Stimulated activated CD4-positive, alpha-beta T cell treated with anti-CD3 and anti-CD28 coated beads, TNF-alpha, amount 100 ng/mL, for 24 hours (primary cell): ENCODE measurements around the gene REXO2.

ENCODE experiments used
- DNase-seq, 3 experiments: peaks; one replicate each; pipeline ENCODE4 v3.0.0-alpha.2; 2020; ENCODE audit warnings: low read depth in 3 of 3

The REXO2 gene

DNA sequence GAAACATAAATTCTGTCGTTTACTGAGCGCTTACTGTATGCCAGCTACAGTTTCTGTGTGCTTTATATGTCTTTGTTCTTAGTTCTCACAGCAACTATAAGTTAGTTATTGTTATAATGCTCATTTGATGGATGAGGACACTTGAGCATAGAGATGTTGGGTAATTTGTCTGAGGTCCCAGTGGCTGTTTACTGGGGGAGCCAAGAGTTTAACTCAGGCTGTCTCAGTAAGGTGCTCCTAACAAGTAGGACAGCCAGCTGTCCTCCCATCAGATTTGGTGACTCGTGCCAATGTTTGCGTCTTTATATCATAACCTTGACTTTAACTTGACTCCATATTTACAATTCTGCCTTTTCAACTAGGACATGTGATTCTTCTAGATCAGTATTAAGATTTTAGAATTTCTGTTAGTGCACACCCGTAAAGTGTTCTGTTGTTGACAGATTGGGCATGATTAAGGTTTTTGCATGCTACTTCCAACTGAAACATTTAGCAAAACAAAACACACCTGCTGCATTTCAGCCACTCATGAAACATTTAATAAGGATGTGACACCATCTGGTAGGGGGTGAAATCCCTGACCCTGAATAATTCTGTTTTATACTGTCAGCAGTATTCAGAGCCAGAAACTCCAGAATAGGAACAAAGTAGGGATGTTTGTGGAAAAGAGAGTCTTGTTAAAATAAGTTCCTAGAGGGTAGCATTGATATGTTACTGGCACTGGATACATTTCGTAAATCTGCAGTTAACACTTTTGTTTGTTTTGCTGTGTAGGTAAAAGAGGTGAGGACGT lies 1.9 kb downstream of the REXO2 start:
- no peak for DNase-seq

DNA sequence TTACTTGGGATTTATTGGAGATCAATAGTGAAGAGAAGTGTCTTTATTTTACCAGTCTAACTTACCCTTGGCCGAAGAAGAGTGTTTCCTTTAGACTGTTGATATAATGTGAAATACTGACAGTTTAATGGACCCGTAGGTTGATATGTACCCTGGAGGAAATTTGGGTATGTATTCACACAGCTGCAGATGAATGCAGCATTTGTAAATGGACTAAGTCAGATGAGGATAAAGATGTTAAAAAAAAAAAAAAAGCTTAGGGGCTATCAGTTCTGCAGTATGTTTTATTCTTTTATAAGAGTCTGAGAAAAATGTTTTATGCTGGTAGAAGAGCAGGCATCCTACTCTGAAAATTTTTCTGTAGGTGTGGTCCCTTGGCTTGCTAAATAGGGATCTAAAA lies 2.7 kb downstream of the REXO2 start:
- DNase-seq = no peak

DNA sequence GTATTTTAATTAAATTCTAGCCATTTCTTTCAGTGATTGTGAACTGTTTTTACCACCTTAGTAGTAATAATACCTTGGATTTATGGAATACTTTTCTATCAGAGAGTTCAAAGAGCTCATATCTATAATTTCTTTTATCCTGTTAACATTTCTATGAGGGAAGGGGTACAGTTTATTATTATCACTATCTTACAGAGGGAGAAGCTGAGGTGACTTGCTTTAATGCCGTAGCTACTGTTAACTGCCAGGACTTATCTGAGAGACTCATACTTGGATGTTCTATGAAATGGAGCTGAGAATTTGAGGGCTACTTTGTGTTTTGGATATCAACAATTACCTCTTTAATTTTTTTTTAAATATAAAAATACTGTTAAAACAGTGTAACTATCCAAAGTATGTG lies 3.3 kb downstream of the REXO2 start:
- no peak for DNase-seq

DNA sequence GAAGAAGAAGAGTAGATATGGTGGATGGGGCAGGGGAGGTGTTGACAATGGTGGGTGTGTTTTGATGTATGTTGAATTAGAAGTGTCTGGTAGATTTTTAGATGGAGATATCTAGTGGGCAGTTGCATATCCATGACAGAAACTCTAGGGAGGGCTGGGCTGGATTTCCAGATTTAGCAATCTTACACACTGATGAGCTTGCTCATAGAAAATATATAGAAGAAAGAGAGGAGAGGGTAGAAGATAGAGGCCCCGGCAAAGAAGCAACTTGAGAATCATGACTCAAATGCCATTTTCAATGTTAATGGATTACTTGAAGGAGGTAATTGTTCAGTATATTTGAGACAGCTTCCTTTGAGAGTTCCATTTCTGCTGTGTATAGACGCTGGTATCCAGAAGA lies 8.2 kb downstream of the REXO2 start:
- no peak for DNase-seq

DNA sequence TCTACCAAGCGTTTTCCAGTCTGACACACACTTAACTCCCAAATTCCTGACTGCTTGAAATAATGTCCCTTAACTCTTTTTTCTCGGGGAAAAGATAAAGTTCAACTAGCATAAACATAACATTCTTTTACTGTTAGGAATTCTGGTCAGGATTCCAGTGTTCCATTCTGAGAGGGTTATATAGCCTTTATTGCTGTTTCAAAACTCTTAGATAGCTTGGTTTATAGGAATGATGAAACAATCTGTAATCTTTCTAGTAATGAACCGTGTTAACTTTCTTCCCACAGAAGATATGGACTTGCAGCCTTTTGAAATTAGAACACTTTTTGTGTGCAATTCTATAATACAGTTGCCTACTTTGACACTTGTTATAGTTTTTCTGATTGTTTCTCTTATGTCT lies 8.6 kb downstream of the REXO2 start:
- no peak for DNase-seq

DNA sequence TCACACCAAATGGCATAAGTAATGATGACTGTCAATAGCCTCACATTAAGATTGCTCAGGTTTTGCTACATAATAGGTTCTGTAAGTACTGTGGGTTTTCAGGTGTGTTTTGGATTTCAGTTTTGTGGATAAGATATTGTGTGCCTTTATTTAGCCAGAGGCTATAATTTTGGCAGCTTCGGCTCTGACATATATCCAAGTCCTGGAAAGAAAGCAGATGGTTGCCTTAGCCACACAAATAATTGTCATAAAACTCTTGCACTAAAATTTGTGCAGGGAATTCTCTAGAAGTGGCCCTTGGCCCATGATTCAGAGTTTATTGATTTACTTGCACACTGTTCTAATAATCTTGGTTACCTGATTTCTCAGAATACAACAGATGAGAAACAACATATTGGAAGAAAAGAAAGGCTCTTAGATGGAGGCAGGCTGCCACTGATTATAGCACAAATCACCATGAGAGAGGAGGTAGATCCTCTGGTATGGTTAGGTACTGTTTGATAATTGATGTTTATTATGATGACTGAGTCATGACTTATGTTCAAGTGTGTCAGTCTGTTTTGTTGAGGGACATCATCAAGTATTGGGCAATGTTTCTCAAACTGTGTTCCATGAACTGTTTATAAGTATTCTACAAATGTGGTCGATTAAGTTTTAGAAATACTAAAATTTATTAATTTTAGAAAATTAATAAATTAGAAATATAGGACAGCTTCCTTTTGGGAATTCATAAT lies 9.6 kb downstream of the REXO2 start:
- no peak for DNase-seq

DNA sequence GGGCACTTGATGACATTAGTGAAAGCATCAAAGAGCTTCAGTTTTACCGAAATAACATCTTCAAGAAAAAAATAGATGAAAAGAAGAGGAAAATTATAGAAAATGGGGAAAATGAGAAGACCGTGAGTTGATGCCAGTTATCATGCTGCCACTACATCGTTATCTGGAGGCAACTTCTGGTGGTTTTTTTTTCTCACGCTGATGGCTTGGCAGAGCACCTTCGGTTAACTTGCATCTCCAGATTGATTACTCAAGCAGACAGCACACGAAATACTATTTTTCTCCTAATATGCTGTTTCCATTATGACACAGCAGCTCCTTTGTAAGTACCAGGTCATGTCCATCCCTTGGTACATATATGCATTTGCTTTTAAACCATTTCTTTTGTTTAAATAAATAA lies 10.6 kb downstream of the REXO2 start:
- DNase-seq = no peak

DNA sequence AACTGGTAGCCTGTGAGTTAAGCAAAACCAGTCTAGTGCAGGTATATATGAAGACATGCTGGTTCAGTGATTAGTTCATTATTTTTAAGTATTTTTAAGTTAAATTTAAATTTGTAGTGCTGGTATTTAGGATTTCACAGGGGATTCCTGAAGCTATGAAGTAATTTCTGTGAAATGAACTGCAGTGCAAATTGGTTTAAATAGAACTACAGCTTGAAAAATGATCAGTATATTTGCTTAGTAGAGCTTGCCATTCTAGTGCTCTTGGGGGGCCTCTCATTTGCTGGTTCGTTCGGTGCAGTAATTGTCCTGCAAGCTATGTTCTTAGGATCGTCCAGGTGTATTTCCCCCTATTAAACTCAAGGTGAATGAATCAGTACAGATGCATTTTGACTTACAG lies 13.1 kb downstream of the REXO2 start:
- no peak for DNase-seq

DNA sequence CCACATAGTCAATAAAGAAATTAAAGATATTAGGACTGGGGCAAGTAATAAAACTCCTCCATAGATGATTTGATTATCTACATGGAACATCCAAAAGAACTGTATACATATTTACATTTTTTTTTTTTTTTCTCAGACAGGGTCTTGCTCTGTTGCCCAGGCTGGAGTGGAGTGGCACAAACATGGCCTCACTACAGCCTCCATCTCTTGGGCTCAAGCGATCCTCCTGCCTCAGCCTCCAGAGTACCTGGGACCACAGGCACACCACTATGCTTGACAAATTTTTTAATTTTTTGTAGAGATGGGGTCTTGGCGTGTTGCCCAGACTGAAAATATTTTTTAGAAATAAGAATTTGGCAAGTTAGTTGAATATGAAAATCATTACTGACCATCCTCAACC lies 24.7 kb downstream of the REXO2 start:
- no peak for DNase-seq

DNA sequence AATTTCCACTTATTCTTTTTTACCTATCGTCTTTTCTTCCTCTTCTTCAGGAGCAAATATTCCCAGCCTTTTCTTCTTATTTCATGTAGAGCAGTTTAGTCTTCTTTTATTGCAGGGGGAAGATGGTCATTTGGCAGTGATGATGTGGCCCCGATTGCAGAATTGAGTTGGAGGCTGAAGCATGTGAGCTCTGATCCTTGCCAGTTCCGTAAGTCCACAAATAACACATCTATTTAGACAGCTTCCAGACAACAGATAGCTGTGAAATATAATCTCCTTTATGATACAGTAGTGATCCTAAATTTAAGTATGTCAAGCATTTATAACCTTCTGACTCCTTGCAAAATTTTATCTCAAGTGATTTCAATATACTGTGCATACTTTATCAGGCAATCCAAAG lies 27.5 kb downstream of the REXO2 start:
- no peak for DNase-seq

DNA sequence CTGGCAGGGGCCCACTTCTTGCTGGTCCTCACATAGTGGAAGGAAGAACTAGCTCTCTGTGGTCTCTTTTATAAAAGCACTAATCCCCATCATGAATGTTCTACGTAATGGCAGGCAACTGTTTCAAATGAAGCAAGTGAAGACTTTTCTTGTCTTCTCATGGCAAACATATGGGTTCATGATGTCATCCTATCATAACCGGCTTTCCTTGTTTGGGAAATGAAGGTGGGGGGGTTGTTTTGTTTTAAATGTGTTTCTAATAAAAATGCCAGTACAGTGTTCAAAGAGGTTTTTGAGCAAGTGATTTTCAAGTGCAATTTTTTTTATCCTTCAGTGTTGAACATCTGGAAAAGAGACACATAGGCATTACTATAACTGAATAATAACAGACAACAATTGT lies 33.4 kb downstream of the REXO2 start:
- no peak for DNase-seq

DNA sequence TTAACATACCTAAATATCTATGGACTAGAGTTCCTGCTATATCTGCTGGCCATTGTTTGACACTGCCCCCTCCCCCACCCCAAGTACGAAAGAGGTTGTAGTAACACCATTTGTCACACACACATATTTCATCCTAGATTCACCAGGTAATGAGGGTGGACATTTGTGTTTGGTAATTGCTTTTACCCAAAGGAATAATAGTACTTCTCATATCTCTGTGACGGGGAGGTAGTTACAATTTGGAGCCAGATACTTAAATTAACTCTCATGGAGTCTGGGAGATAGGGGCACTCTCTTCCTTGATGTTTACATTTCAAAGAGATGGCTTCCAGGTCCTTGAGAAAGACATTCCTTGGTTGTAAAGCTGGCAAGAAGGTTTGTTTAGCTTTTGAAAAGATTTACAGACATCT lies 38.7 kb downstream of the REXO2 start:
- DNase-seq = no peak

DNA sequence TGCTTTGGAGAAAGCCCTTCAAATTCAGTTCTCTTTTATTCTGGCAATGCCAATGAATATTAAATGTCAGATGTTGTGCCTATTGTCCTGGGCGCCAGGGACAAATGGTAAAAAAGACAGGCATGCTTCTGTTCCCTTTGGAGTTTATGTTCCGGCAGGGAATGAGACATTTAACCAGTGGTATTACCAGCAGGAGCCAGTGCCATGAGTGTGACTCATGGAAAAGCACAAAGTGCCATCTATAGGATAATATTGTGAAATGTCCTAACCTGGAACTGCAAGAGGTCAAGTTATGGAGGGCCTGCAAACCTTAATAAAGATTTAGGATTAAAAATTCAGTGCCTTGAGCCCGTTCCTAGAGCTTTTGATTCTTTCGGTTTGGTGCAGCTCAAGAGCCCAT lies 39.5 kb downstream of the REXO2 start:
- DNase-seq = no peak

DNA sequence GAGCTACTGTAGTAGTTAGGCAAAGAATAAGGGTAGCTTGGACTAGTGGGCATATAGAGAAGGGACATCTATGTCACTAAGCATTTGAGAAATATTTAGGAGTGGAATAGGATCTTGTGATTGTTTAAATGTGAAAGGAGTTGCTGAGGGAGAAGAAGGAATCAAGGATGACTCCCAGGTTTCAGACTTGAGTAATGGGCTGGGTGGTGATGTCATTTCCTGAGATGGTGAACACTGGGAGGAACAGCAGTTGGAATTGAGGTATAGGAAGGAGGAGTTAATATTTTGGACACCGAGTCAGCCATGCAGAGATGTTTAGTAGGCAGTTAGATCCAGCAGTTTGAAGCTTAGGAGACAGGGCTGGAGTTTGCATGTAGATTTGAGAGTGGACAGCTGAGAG lies 40.1 kb downstream of the REXO2 start:
- no peak for DNase-seq

DNA sequence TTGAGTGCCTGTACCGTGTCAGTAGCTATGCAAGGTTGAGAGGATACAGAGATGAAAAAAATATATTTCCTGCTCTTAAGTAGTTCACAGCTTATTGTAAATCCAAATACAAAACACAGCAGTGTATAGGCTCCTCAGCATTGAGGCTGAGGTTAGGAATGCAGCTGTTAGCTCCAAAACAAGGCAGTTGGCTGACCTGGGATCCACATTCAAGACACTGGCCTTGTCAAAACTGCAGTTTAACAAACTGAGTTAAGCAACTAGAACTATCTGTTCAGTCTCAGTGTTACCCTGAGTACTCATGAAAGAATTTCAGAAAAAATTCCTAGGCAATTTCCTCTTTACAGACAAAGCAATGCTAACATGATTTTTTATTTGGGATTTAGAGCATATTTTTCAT lies 42.8 kb downstream of the REXO2 start:
- no peak for DNase-seq

DNA sequence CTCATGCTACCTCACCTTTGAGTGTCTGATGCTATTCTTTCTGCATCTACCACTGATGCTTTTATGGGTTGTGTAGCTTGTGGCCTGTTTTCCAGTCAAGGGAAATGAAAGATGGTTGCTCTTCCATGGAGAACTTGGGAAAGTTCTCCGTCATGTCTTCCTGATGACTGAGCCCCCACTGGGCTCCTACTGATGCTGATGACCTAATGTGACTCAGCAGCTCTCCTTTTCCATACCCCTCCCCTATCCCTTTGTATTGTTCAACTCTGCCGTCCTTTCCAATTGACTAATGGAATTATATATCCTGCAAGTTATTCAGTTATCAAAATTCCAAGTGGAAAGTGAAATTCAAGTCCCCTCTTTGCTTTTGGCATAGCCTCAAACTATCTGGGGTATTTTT lies 44.7 kb downstream of the REXO2 start:
- no peak for DNase-seq

DNA sequence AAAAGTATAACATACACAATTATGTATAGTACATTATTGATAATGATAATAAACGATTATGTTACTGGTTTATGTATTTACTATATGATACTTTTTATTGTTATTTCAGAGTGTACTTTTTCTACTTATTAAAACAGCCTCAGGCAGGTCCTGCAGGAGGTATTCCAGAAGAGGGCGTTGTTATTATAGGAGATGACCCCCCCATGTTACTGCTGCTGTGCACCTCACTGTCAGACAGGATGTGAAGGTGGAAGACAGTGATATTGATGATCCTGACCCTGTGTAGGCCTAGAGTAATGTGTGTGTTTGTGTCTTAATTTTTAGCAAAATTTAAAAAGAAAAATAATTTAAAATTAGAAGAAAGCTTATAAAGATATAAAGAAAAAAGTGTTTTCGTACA lies 57.6 kb downstream of the REXO2 start:
- DNase-seq = no peak

DNA sequence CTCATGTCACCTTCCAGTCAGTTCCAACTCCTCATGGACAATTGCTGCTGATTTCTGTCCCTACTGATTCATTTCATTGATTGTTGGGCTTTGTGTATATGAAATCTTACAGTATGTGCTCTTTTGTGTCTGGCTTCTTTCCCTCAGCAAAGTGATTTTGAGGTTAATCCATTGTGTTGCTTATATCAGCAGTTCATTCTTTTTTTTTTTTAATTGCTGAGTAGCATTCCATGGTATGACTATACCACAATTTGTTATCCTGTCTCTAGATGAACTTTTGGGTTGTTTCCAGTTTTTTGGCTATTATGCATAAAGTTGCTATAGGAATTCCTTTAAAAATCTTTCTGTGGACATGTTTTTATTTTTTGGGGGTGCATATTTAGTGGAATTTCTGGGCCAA lies 60.5 kb downstream of the REXO2 start:
- no peak for DNase-seq
